Kidney (tissue), 14 donors: ENCODE measurements around the gene LRRN2. TPM values are rescaled to one million over a fixed set of nuclear protein-coding genes. Genes with fewer than 3 reads are reported as not detected.

Experiments
- DNase-seq, 5 donors: peaks; one replicate each; pipeline ENCODE4 v3.0.0-alpha.2; 2013 to 2020
- FAIRE-seq: peaks from 2 replicates; lab custom pipeline; 2012; peaks lifted over from hg19 to GRCh38; lab: Jason Lieb, UNC
- H3K27ac ChIP-seq, 2 donors: one replicate each; pipeline ENCODE4 v1.7.0; 2013; ENCODE audit warnings: low read depth in 2 of 2, low read length in 2 of 2, inconsistent platforms in 1 of 2
- H3K27me3 ChIP-seq: one replicate; pipeline ENCODE4 v1.7.1; 2013; ENCODE audit warnings: low read length, inconsistent platforms; ENCODE audit not compliant: control insufficient read depth, insufficient read depth
- H3K36me3 ChIP-seq, 3 donors: one replicate each; pipeline versions ENCODE4 v1.7.0 to v1.7.1; 2013; ENCODE audit warnings: low read length in 3 of 3, control low read depth in 1 of 3, inconsistent platforms in 1 of 3; ENCODE audit not compliant: insufficient read depth in 3 of 3, control insufficient read depth in 2 of 3
- H3K4me1 ChIP-seq, 3 donors: one replicate each; pipeline versions ENCODE4 v1.7.0 to v1.7.1; 2013; ENCODE audit warnings: low read length in 3 of 3, inconsistent platforms in 1 of 3, low read depth in 1 of 3; ENCODE audit not compliant: control insufficient read depth in 2 of 3, insufficient read depth in 2 of 3
- H3K4me3 ChIP-seq, 3 donors: one replicate each; pipeline versions ENCODE4 v1.7.0 to v1.8.1; 2013; ENCODE audit warnings: low read length in 3 of 3, control low read depth in 1 of 3, inconsistent platforms in 1 of 3
- H3K9ac ChIP-seq, 3 donors: one replicate each; pipeline versions ENCODE4 v1.7.0 to v1.7.1; 2013; ENCODE audit warnings: low read length in 3 of 3, control low read depth in 1 of 3, inconsistent platforms in 1 of 3
- H3K9me3 ChIP-seq, 3 donors: one replicate each; pipeline versions ENCODE4 v1.7.0 to v1.7.1; 2013; ENCODE audit warnings: low read length in 3 of 3, control low read depth in 1 of 3, inconsistent platforms in 1 of 3; ENCODE audit not compliant: control insufficient read depth in 2 of 3, insufficient read depth in 1 of 3
- intact Hi-C: fragments of 100-400 bp; cut with DNase I; formaldehyde crosslinking; loops from one replicate; pipeline ENCODE4 v1.11.1; 2022
- polyA plus RNA-seq: library from polyadenylated mRNA; stranded (reverse); fragments of 350-450 nt; fragmentation: Illumina TruSeq; extraction: RNeasy Lipid Tissue Mini Kit (QIAGEN cat#74804); gene quantifications from one replicate; pipeline ENCODE4 v1.2.3, GENCODE V29; 2014; ENCODE audit warnings: low read depth, low replicate concordance; ENCODE audit not compliant: insufficient read depth
- total RNA-seq: library from RNA; stranded (reverse); fragmentation: NEBNext Ultra II Directional; extraction: Animal tissue kit (Norgen Biotek cat#: 25700); gene quantifications from one replicate; pipeline ENCODE4 v1.2.1, GENCODE V29; 2021
- TF ChIP-seq, protein P1 (sequence below): IDR thresholded peaks from 3 replicates; pipeline ENCODE4 v1.5.1; 2012; ENCODE audit warnings: mild to moderate bottlenecking, moderate library complexity, borderline replicate concordance; ENCODE audit not compliant: insufficient read depth; ENCODE audit errors: extremely low read depth
- donor health status: control.
- donor health status: control.
- donor health status: control.
- donor health status: control.
- donor health status: control.
- donor health status: DM: yes; HTN: yes; CAD: no.
- donor health status: Normal renal cell carcinoma (clear cell type).

LRRN2 gene
- total and polyA plus RNA-seq, 2 donors from 2014 or later: 14.4 to 16.0 TPM

DNA sequence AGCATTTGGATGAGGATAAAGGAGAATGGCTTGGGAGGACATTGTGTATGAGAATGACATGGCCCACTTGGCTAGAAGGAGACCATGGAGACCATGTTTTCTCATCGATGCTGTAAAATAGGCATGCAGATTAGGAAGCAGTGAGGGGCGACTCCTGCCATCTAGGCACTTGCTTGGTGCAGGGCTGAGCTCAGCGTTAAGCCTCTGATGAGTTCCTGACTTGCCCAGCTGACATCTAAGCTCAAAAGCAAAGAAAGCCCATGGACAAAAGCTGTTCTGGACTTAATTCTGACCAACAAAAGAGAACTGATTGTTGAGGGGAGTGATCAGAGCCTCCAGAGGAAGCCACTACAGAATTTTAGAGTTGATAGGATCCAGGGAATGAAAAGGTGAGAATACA, 74.5 kb downstream of the LRRN2 start:
- TF ChIP-seq, protein P1, sequence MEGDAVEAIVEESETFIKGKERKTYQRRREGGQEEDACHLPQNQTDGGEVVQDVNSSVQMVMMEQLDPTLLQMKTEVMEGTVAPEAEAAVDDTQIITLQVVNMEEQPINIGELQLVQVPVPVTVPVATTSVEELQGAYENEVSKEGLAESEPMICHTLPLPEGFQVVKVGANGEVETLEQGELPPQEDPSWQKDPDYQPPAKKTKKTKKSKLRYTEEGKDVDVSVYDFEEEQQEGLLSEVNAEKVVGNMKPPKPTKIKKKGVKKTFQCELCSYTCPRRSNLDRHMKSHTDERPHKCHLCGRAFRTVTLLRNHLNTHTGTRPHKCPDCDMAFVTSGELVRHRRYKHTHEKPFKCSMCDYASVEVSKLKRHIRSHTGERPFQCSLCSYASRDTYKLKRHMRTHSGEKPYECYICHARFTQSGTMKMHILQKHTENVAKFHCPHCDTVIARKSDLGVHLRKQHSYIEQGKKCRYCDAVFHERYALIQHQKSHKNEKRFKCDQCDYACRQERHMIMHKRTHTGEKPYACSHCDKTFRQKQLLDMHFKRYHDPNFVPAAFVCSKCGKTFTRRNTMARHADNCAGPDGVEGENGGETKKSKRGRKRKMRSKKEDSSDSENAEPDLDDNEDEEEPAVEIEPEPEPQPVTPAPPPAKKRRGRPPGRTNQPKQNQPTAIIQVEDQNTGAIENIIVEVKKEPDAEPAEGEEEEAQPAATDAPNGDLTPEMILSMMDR: no peak
- H3K4me3 ChIP-seq: no peak overlapping the region
- H3K4me1 ChIP-seq: no peaks in the 10 kb centered on the region
- H3K36me3 ChIP-seq: no peaks in the 10 kb centered on the region
- no peak overlapping the region for H3K9ac ChIP-seq
- H3K27ac ChIP-seq: no peak overlapping the region
- H3K9me3 ChIP-seq: no peaks in the 10 kb centered on the region
- intact Hi-C loops: no loop called here
- FAIRE-seq (no peak), DNase-seq (no peak)
- no peaks in the 10 kb centered on the region for H3K27me3 ChIP-seq

DNA sequence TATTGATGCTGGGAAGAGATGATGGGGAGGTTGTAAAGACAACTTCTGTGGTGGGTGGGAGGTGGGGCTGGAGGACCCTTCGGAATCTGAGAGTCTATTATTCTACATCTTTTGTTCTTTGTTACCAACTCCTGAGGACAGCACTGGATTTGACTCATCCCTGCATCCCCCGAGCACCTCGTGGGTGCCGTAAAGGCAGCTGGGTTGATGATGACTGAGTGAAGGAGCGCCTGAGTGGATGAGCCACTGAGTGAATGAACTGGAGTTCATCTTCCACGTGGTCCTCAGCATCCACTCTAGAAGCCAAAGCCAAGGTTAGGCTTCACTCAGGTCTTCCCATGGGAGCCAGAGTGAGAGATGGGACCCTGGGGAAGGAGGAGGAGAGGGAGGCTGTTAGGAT, 77.6 kb downstream of the LRRN2 start:
- no peaks in the 10 kb centered on the region for H3K9me3 ChIP-seq
- DNase-seq: no peak
- H3K9ac ChIP-seq: no peak overlapping the region
- H3K36me3 ChIP-seq: no peaks in the 10 kb centered on the region
- TF ChIP-seq, protein P1: no peak
- FAIRE-seq: no peak
- no peak overlapping the region for H3K27ac ChIP-seq
- no peak overlapping the region for H3K4me3 ChIP-seq
- H3K4me1 ChIP-seq: no peaks in the 10 kb centered on the region
- no peaks in the 10 kb centered on the region for H3K27me3 ChIP-seq
- intact Hi-C loops: no loop called here

DNA sequence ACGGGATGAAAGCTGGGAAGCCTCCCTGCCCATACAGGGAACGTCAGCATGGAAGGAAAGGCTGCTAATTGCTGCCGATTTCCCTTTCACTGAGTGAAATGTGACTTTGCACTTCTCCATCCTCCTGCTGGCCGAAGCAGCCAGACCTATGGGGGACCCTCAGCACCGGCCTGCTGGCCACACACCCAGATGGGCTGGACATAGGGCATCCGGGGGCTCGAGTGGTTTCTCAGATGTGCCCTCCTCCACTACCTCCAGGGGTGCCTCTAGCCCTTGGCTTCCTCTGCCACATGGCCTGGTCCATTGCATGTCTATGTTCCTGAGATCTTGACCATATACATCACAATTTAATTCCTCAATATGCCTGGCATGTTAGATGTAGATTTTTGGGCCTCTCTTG, 79.7 kb downstream of the LRRN2 start:
- intact Hi-C loops: no loop called here
- no peak for DNase-seq
- Histone ChIP-seq H3K27ac (no peak overlapping the region), H3K9me3 (no peaks in the 10 kb centered on the region), H3K4me1 (no peaks in the 10 kb centered on the region), H3K27me3 (no peaks in the 10 kb centered on the region), H3K4me3 (no peak overlapping the region), H3K9ac (no peak overlapping the region), H3K36me3 (no peaks in the 10 kb centered on the region)
- TF ChIP-seq, protein P1: no peak
- no peak for FAIRE-seq

- no peak overlapping the region for H3K9ac ChIP-seq
These were observed 82.5 kb downstream of the LRRN2 start for GRCh38 chr1:204602871-204603542.

More at GRCh38 chr1:204602871-204603542, 82.5 kb downstream of the LRRN2 start:
- TF ChIP-seq, protein P1: no peak
- H3K27ac ChIP-seq: no peak overlapping the region
- intact Hi-C loops: no loop called here
- H3K4me3 ChIP-seq: no peak overlapping the region
- no peaks in the 10 kb centered on the region for H3K36me3 ChIP-seq
- no peaks in the 10 kb centered on the region for H3K27me3 ChIP-seq
- no peaks in the 10 kb centered on the region for H3K4me1 ChIP-seq
- FAIRE-seq: no peak
- H3K9me3 ChIP-seq: no peaks in the 10 kb centered on the region
- DNase-seq: no peak
